MM.1S (cell line): ENCODE data around the gene SHTN1.

Source experiments
- DNase-seq: peaks from one replicate; pipeline ENCODE4 v3.0.0-alpha.2; 2015
- H2AFZ ChIP-seq: fragments of 300-600 bp; sonication (generic); 2 replicates; pipeline ENCODE4 v1.6.0; 2016; ENCODE audit warnings: antibody characterized with exemption, low read length
- H3F3A ChIP-seq: fragments of 300-600 bp; sonication (generic); 2 replicates; pipeline ENCODE4 v1.6.1; 2016; ENCODE audit warnings: mild to moderate bottlenecking, antibody characterized with exemption, low read length, moderate library complexity, mixed read lengths; ENCODE audit not compliant: insufficient read depth
- H3K27ac ChIP-seq: fragments of 300-600 bp; sonication (generic); 2 replicates; pipeline ENCODE4 v1.5.1; 2016; ENCODE audit warnings: mild to moderate bottlenecking, low read length
- H3K27me3 ChIP-seq: fragments of 300-600 bp; sonication (generic); replicated peaks from 2 replicates; pipeline ENCODE4 v1.6.0; 2016; ENCODE audit warnings: low read length; ENCODE audit not compliant: insufficient read depth
- H3K36me3 ChIP-seq: fragments of 300-600 bp; sonication (generic); replicated peaks from 2 replicates; pipeline ENCODE4 v1.6.1; 2016; ENCODE audit warnings: mild to moderate bottlenecking, low read length, mixed read lengths; ENCODE audit not compliant: insufficient read depth
- H3K4me1 ChIP-seq: fragments of 300-600 bp; sonication (generic); 2 replicates; pipeline ENCODE4 v1.6.1; 2016; ENCODE audit warnings: low read length, mixed read lengths
- H3K4me2 ChIP-seq: fragments of 300-600 bp; sonication (generic); 2 replicates; pipeline ENCODE4 v1.6.0; 2016; ENCODE audit warnings: low read depth, low read length
- H3K4me3 ChIP-seq: fragments of 300-600 bp; sonication (generic); 2 replicates; pipeline ENCODE4 v1.5.1; 2016; ENCODE audit warnings: low read length, mixed read lengths
- H3K79me2 ChIP-seq: fragments of 300-600 bp; sonication (generic); 2 replicates; pipeline ENCODE4 v1.6.1; 2016; ENCODE audit warnings: mixed run types, low read length, mixed read lengths
- H3K9ac ChIP-seq: fragments of 300-600 bp; sonication (generic); 2 replicates; pipeline ENCODE4 v1.6.1; 2016; ENCODE audit warnings: low read length, mixed read lengths
- H3K9me2 ChIP-seq: fragments of 300-600 bp; sonication (generic); replicated peaks from 2 replicates; pipeline ENCODE4 v1.6.1; 2016; ENCODE audit warnings: mild to moderate bottlenecking, low read length, mixed read lengths; ENCODE audit not compliant: insufficient read depth
- H3K9me3 ChIP-seq: fragments of 300-600 bp; sonication (generic); replicated peaks from 2 replicates; pipeline ENCODE4 v1.6.1; 2016; ENCODE audit warnings: mild to moderate bottlenecking, low read length, mixed read lengths; ENCODE audit not compliant: insufficient read depth
- H4K20me1 ChIP-seq: fragments of 300-600 bp; sonication (generic); 2 replicates; pipeline ENCODE4 v1.6.1; 2016; ENCODE audit warnings: mild to moderate bottlenecking, low read length, moderate library complexity, mixed read lengths; ENCODE audit not compliant: insufficient read depth
- EZH2 ChIP-seq: fragments of 300-600 bp; sonication (generic); optimal IDR thresholded peaks from 2 replicates; pipeline ENCODE3; 2017; ENCODE audit warnings: low read depth, mild to moderate bottlenecking, antibody characterized with exemption, low read length, mixed read lengths
- EZH2phosphoT487 ChIP-seq: fragments of 300-600 bp; sonication (generic); IDR thresholded peaks from 2 replicates; pipeline ENCODE4 v1.6.1; 2018; ENCODE audit warnings: antibody characterized with exemption, low read length
- TF ChIP-seq, protein P1 (sequence below): fragments of 300-600 bp; sonication (generic); IDR thresholded peaks from 2 replicates; pipeline ENCODE4 v1.5.1; 2016; ENCODE audit warnings: antibody characterized with exemption, low read length, mixed read lengths

Gene SHTN1

DNA sequence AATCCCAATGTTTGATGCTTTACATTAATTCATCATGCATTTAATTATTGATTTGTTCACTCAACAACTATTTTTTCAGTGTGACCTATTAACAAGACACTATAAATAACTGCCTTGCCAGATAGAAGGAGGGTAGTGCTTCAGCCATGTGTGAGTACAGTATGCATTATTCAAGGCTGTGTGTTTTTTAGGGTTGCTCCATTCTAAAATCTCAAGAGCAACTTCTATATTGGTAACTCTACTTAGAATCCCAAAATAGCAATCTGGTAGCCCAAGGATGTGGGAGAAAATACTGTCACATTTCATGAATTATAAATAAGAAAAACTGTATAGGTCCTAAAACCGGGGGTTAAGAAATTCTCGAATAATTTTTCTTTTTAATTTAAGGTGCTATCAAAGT is 85.8 kb downstream of the SHTN1 start:
- H3K9me2 ChIP-seq, result no peaks in the 10 kb centered on the region
- H3K9me3 ChIP-seq, result no peaks in the 10 kb centered on the region
- H3K27ac ChIP-seq, result no peak overlapping the region
- no peak overlapping the region for H3K9ac ChIP-seq
- no peaks in the 10 kb centered on the region for H4K20me1 ChIP-seq
- H3K36me3 ChIP-seq, result no peaks in the 10 kb centered on the region
- no peaks in the 10 kb centered on the region for H3K27me3 ChIP-seq
- no peaks in the 10 kb centered on the region for H3F3A ChIP-seq
- no peak for DNase-seq
- no peaks in the 10 kb centered on the region for H3K79me2 ChIP-seq
- no peak overlapping the region for H3K4me3 ChIP-seq
- H3K4me2 ChIP-seq, result no peak overlapping the region
- H2AFZ ChIP-seq, result no peak overlapping the region
- TF ChIP-seq EZH2phosphoT487, result no peak
- TF ChIP-seq, protein P1, sequence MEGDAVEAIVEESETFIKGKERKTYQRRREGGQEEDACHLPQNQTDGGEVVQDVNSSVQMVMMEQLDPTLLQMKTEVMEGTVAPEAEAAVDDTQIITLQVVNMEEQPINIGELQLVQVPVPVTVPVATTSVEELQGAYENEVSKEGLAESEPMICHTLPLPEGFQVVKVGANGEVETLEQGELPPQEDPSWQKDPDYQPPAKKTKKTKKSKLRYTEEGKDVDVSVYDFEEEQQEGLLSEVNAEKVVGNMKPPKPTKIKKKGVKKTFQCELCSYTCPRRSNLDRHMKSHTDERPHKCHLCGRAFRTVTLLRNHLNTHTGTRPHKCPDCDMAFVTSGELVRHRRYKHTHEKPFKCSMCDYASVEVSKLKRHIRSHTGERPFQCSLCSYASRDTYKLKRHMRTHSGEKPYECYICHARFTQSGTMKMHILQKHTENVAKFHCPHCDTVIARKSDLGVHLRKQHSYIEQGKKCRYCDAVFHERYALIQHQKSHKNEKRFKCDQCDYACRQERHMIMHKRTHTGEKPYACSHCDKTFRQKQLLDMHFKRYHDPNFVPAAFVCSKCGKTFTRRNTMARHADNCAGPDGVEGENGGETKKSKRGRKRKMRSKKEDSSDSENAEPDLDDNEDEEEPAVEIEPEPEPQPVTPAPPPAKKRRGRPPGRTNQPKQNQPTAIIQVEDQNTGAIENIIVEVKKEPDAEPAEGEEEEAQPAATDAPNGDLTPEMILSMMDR, result no peak
- no peak for TF ChIP-seq EZH2
- H3K4me1 ChIP-seq, result no peaks in the 10 kb centered on the region

DNA sequence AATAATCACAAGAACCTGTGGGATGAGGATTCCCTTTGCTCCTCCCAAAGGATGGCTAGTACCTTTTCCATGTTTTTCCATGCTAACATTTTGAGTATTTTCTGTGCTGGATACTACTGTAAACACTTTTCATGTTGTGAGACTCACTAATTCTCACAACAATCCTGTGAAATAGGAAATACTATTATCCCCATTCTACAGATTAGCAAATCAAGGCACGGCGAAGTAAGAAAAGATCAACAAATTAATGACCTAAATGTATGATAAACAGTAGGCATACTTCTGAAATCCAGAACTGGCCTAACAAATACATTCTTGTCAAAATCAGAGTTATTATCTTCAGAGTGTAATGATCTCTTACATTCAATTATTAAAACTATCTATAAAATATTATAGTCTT is 86.4 kb downstream of the SHTN1 start:
- no peak overlapping the region for H3K4me3 ChIP-seq
- no peaks in the 10 kb centered on the region for H3K4me1 ChIP-seq
- no peaks in the 10 kb centered on the region for H3K9me2 ChIP-seq
- no peaks in the 10 kb centered on the region for H4K20me1 ChIP-seq
- TF ChIP-seq, protein P1, result no peak
- TF ChIP-seq EZH2 (no peak), EZH2phosphoT487 (no peak)
- H3F3A ChIP-seq, result no peaks in the 10 kb centered on the region
- no peaks in the 10 kb centered on the region for H3K79me2 ChIP-seq
- no peak overlapping the region for H3K4me2 ChIP-seq
- no peak for DNase-seq
- H3K9me3 ChIP-seq, result no peaks in the 10 kb centered on the region
- no peak overlapping the region for H3K27ac ChIP-seq
- H3K27me3 ChIP-seq, result no peaks in the 10 kb centered on the region
- no peaks in the 10 kb centered on the region for H3K36me3 ChIP-seq
- H3K9ac ChIP-seq, result no peak overlapping the region
- H2AFZ ChIP-seq, result no peak overlapping the region

DNA sequence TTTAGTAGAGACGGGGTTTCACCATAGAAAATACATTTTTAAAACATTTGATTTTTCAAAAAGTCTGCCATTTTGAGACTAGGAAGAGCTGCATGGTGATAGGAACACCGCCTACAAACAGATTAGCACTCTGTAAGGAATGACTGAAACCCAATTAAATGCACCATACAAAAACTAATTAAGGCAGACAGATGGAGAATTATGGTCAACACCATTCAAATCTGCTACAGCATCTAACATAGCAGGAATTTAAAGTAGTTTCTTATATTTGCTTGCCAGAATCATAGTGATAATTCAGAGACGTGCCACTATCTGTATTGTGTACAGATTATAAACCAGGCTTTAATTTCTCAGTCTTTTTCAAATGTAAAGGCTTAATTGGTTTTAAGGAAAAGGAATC is 87.5 kb downstream of the SHTN1 start:
- no peak overlapping the region for H2AFZ ChIP-seq

More for the DNA sequence above, 87.5 kb downstream of the SHTN1 start:
- Histone ChIP-seq H3F3A (no peaks in the 10 kb centered on the region), H3K9ac (no peak overlapping the region), H3K9me2 (no peaks in the 10 kb centered on the region), H3K27me3 (no peaks in the 10 kb centered on the region), H4K20me1 (no peaks in the 10 kb centered on the region), H3K27ac (no peak overlapping the region), H3K36me3 (no peaks in the 10 kb centered on the region), H3K4me3 (no peak overlapping the region), H3K4me2 (no peak overlapping the region), H3K79me2 (no peaks in the 10 kb centered on the region), H3K9me3 (no peaks in the 10 kb centered on the region), H3K4me1 (no peaks in the 10 kb centered on the region)
- no peak for DNase-seq
- no peak for TF ChIP-seq EZH2
- TF ChIP-seq, protein P1, result no peak
- TF ChIP-seq EZH2phosphoT487, result no peak
